Mammary epithelial cell (primary cell): ENCODE measurements around the gene TCF7L1.

ENCODE experiments used
- EZH2 ChIP-seq: IDR thresholded peaks from 2 replicates; pipeline ENCODE4 v1.6.1; 2012; ENCODE audit warnings: low read length, inconsistent platforms, borderline replicate concordance
- TF ChIP-seq, protein P1 (sequence below), 2 donors: IDR thresholded peaks in 1 of 2; conservative IDR thresholded peaks in 1 of 2; 2 replicates each; pipeline ENCODE4 v1.5.1; 2011 to 2012; ENCODE audit warnings: inconsistent platforms in 2 of 2, low read length in 2 of 2, mild to moderate bottlenecking in 2 of 2, control low read depth in 1 of 2, low read depth in 1 of 2; ENCODE audit not compliant: insufficient read depth in 1 of 2; ENCODE audit errors: extremely low read depth in 1 of 2

DNA sequence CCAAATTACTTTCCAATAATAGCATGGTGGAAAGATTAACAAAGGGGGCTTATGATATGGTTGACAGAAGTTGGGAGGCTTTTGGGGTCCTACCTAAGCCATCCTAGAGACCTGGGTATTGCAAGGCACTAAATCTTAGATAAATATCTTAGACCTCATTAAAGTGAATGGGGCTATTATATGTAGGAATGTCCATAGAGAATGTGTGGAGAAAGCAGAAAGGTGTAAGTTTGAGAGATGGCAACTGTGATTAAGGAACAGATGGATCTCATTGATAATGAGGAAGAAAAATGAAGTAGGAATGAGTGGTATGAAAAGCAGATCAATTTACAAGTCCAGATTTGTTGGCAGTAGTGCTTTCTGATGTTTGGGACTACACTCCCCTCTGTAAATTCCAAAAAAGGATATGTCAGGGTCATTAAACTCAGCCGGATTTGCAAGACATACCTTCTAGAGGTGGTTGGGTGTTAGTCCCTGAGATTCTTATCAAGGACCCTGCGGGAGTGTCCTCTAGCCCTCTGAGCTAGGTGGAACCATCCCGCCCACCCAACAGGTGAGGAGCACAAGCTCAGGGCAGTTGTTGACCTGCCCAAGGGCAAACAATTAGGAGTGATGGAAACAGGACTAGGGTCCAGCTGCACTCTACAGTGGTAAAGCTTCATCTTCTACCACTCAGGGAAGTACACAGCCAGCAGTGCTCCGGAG lies 12.1 kb downstream of the TCF7L1 start:
- TF ChIP-seq, protein P1, sequence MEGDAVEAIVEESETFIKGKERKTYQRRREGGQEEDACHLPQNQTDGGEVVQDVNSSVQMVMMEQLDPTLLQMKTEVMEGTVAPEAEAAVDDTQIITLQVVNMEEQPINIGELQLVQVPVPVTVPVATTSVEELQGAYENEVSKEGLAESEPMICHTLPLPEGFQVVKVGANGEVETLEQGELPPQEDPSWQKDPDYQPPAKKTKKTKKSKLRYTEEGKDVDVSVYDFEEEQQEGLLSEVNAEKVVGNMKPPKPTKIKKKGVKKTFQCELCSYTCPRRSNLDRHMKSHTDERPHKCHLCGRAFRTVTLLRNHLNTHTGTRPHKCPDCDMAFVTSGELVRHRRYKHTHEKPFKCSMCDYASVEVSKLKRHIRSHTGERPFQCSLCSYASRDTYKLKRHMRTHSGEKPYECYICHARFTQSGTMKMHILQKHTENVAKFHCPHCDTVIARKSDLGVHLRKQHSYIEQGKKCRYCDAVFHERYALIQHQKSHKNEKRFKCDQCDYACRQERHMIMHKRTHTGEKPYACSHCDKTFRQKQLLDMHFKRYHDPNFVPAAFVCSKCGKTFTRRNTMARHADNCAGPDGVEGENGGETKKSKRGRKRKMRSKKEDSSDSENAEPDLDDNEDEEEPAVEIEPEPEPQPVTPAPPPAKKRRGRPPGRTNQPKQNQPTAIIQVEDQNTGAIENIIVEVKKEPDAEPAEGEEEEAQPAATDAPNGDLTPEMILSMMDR (conservative IDR thresholded peaks at IDR 0.05 in 1 of 2, IDR thresholded peaks at IDR 0.05 in 1 of 2; ENCODE audit: extremely low read depth in 1 of 2, insufficient read depth in 1 of 2, low read depth in 1 of 2, low read length in 2 of 2) = no peak
- no peak for TF ChIP-seq EZH2
